Adrenal gland (tissue), 12 donors: ENCODE results near the gene WDFY4. TPM values are rescaled to one million over a fixed set of nuclear protein-coding genes. Genes with fewer than 3 reads are reported as not detected.

ENCODE experiments used
- DNase-seq, 7 donors: peaks; one replicate each; pipeline ENCODE4 v3.0.0-alpha.2; 2019 to 2020
- H3K27ac ChIP-seq, 5 donors: fragments of 200-600 bp; sonication (generic) in 4 of 5; 1 replicate in 3 of 5; 2 replicates in 2 of 5; pipeline versions ENCODE4 v1.5.1 to v1.8.0; 2016 to 2020; ENCODE audit warnings: mild to moderate bottlenecking in 1 of 5
- H3K27me3 ChIP-seq: fragments of 200-600 bp; 2 replicates; pipeline ENCODE4 v1.8.0; 2021
- H3K36me3 ChIP-seq, 2 donors: fragments of 200-600 bp; replicated peaks in 1 of 2; 1 replicate in 1 of 2; 2 replicates in 1 of 2; pipeline versions ENCODE4 v1.5.1 to v1.8.0; 2018 to 2022
- H3K4me1 ChIP-seq, 2 donors: fragments of 200-600 bp; replicated peaks in 1 of 2; 1 replicate in 1 of 2; 2 replicates in 1 of 2; pipeline versions ENCODE4 v1.5.1 to v1.8.0; 2018 to 2021
- H3K4me3 ChIP-seq, 4 donors: fragments of 200-600 bp; sonication (generic) in 3 of 4; one replicate each; pipeline ENCODE4 v1.5.1; 2016 to 2018
- H3K9me3 ChIP-seq, 3 donors: fragments of 200-600 bp; sonication (generic) in 1 of 3; replicated peaks in 1 of 3; 1 replicate in 2 of 3; 2 replicates in 1 of 3; pipeline versions ENCODE4 v1.5.1 to v1.8.0; 2016 to 2021
- CTCF ChIP-seq, 6 experiments: fragments of 450-650 bp in 4 of 6; fragments of 200-600 bp in 2 of 6; sonication (generic) in 1 of 6; IDR thresholded peaks; 1 replicate in 5 of 6; 2 replicates in 1 of 6; pipeline versions ENCODE4 v1.5.1 to v1.8.0; 2016 to 2021; ENCODE audit warnings: antibody characterized with exemption in 6 of 6, mild to moderate bottlenecking in 2 of 6, moderate library complexity in 1 of 6
- POLR2A ChIP-seq, 2 donors: fragments of 450-650 bp; IDR thresholded peaks; one replicate each; pipeline ENCODE4 v1.6.1; 2017; ENCODE audit warnings: antibody characterized with exemption in 2 of 2, mild to moderate bottlenecking in 2 of 2, moderate library complexity in 1 of 2
- WGBS, 4 donors: extraction: QIAGEN DNeasy Blood & Tissue Kit in 2 of 4; methylation state at CpG; one replicate each; pipeline versions ENCODE4 v1.1.5 to v1.1.7; 2013 to 2017; 5-methylcytosine and 5-hydroxymethylcytosine counted together
- intact Hi-C, 2 donors: fragments of 100-400 bp; cut with DNase I; formaldehyde crosslinking; loops; one replicate each; pipeline versions ENCODE4 v1.14.1 to v1.15.0; 2022 to 2023
- polyA plus RNA-seq, 3 donors: library from polyadenylated mRNA; stranded (reverse); fragments of 200-250 nt in 2 of 3; fragments of 350-450 nt in 1 of 3; fragmentation: Illumina TruSeq in 1 of 3; extraction: RNeasy Lipid Tissue Mini Kit (QIAGEN cat#74804) in 1 of 3; gene quantifications; one replicate each; pipeline ENCODE4 v1.2.3, GENCODE V29; 2013 to 2014
- total RNA-seq, 9 donors: library from RNA; depleted of rRNA in 4 of 9; stranded (reverse); fragments of >200 nt in 4 of 9; fragments of 120-200 nt in 1 of 9; fragmentation: NEBNext Ultra II Directional in 1 of 9; extraction: Animal tissue kit (Norgen Biotek cat#: 25700) in 1 of 9; gene quantifications; one replicate each; pipeline versions ENCODE4 v1.1.0 to v1.2.4, GENCODE V29; 2013 to 2023
- donor health status: healthy with polysubstance abuse.
- donor health status: Bipolar disorder and iron deficiency.
- donor health status: DM: yes; HTN: yes; CAD: no.
- donor health status: DM: no; HTN: no; CAD: no.
- donor health status: DM: no; HTN: no; CAD: no.
- donor health status: DM: yes; HTN: yes; CAD: no.

WDFY4 gene
- total and polyA plus RNA-seq, 12 donors: 0.61 to 9.9 (median 5.7) TPM

- intact Hi-C loops: no loop called here
- no peaks in the 10 kb centered on the region for H3K4me1 ChIP-seq
- DNase-seq: no peak
- no peaks in the 10 kb centered on the region for H3K36me3 ChIP-seq
- H3K4me3 ChIP-seq: no peak overlapping the region
- no peak overlapping the region for H3K27ac ChIP-seq
- no peaks in the 10 kb centered on the region for H3K27me3 ChIP-seq
- 81 to 92% (median 87%) methylated on average over 5 of the region's 5 CpGs for WGBS, 4 donors
- H3K9me3 ChIP-seq: no peaks in the 10 kb centered on the region
- no peak for TF ChIP-seq CTCF (IDR thresholded peaks at IDR 0.05)
- no peak for TF ChIP-seq POLR2A (IDR thresholded peaks at IDR 0.05)
These were observed 91.4 kb downstream of the WDFY4 start for GRCh38 chr10:48776005-48776522.

GRCh38 chr10:48776528-48776927 is 91.9 kb downstream of the WDFY4 start:
- DNase-seq: no peak

GRCh38 chr10:48777110-48777509 is 92.4 kb downstream of the WDFY4 start:
- intact Hi-C loops: no loop called here
- Histone ChIP-seq H3K36me3 (no peaks in the 10 kb centered on the region), H3K27me3 (no peaks in the 10 kb centered on the region), H3K9me3 (no peaks in the 10 kb centered on the region), H3K27ac (no peak overlapping the region), H3K4me1 (no peaks in the 10 kb centered on the region), H3K4me3 (no peak overlapping the region)
- WGBS, 4 donors: 80 to 90% (median 89%) methylated on average over 3 of the region's 3 CpGs
- no peak for DNase-seq
- no peak for TF ChIP-seq POLR2A (IDR thresholded peaks at IDR 0.05)
- no peak for TF ChIP-seq CTCF (IDR thresholded peaks at IDR 0.05)

More at GRCh38 chr10:48776528-48776927, 91.9 kb downstream of the WDFY4 start:
- Histone ChIP-seq H3K36me3 (no peaks in the 10 kb centered on the region), H3K9me3 (no peaks in the 10 kb centered on the region), H3K4me3 (no peak overlapping the region), H3K27ac (no peak overlapping the region), H3K4me1 (no peaks in the 10 kb centered on the region), H3K27me3 (no peaks in the 10 kb centered on the region)
- intact Hi-C loops: no loop called here
- 61 to 72% (median 70%) methylated on average over 6 to 9 of the region's 9 CpGs for WGBS, 4 donors
- TF ChIP-seq POLR2A (IDR thresholded peaks at IDR 0.05): no peak
- no peak for TF ChIP-seq CTCF (IDR thresholded peaks at IDR 0.05)

- Histone ChIP-seq H3K9me3 (no peaks in the 10 kb centered on the region), H3K27ac (no peak overlapping the region), H3K36me3 (no peaks in the 10 kb centered on the region), H3K27me3 (no peaks in the 10 kb centered on the region), H3K4me3 (no peak overlapping the region), H3K4me1 (no peaks in the 10 kb centered on the region)
- peak in 1 of 7 donors; percentile 5 for DNase-seq
- intact Hi-C loops: no loop called here
- 82 to 96% (median 90%) methylated on average over 10 to 12 of the region's 12 CpGs for WGBS, 4 donors
- TF ChIP-seq POLR2A (IDR thresholded peaks at IDR 0.05) (no peak), CTCF (IDR thresholded peaks at IDR 0.05) (no peak)
These were observed 93.7 kb downstream of the WDFY4 start for GRCh38 chr10:48778193-48778857.
